HEK293T (cell line): ENCODE measurements around the gene SIAH3.

Experiments
- ELF4 ChIP-seq: fragments of 450-650 bp; IDR thresholded peaks from 2 replicates; pipeline ENCODE4 v1.6.1; 2017; ENCODE audit warnings: antibody characterized with exemption
- FOXA1 ChIP-seq: fragments of 450-650 bp; IDR thresholded peaks from 2 replicates; pipeline ENCODE4 v1.6.1; 2016; ENCODE audit warnings: mild to moderate bottlenecking
- FOXM1 ChIP-seq: fragments of 450-650 bp; IDR thresholded peaks from 2 replicates; pipeline ENCODE4 v1.6.1; 2017; ENCODE audit warnings: mild to moderate bottlenecking, borderline replicate concordance
- NFRKB ChIP-seq: fragments of 450-650 bp; IDR thresholded peaks from 2 replicates; pipeline ENCODE4 v1.6.1; 2016; ENCODE audit warnings: mild to moderate bottlenecking, moderate library complexity
- PKNOX1 ChIP-seq: fragments of 450-650 bp; IDR thresholded peaks from 2 replicates; pipeline ENCODE4 v1.6.1; 2016
- SP1 ChIP-seq: fragments of 450-650 bp; IDR thresholded peaks from 2 replicates; pipeline ENCODE4 v1.6.1; 2017
- TARDBP ChIP-seq: fragments of 450-650 bp; IDR thresholded peaks from 2 replicates; pipeline ENCODE4 v1.6.1; 2016
- ZNF384 ChIP-seq: fragments of 450-650 bp; IDR thresholded peaks from 2 replicates; pipeline ENCODE4 v1.6.1; 2016

- TF ChIP-seq SP1 (no peak), NFRKB (no peak), ELF4 (no peak), FOXA1 (no peak), ZNF384 (no peak), PKNOX1 (no peak), TARDBP (no peak), FOXM1 (no peak)
These were observed 33.6 kb upstream of the SIAH3 start for GRCh38 chr13:45885194-45885593.
